HL-60 (cell line): ENCODE data around the gene REG3G.

Source experiments
- DNase-seq, 2 experiments: peaks; one replicate each; pipeline ENCODE4 v3.0.0-alpha.2; 2010 to 2020; ENCODE audit warnings: low read depth in 1 of 2, low spot score in 1 of 2
- H3K27ac ChIP-seq: fragments of 250-450 bp; sonication (Bioruptor Pico); replicated peaks from 2 replicates; pipeline ENCODE4 v1.5.1; 2020; ENCODE audit warnings: mild to moderate bottlenecking, moderate library complexity
- H3K27me3 ChIP-seq: fragments of 250-450 bp; sonication (Bioruptor Pico); 2 replicates; pipeline ENCODE4 v1.5.1; 2021; ENCODE audit warnings: mild to moderate bottlenecking, moderate library complexity; ENCODE audit not compliant: insufficient read depth, poor library complexity, severe bottlenecking
- H3K4me3 ChIP-seq: replicated peaks from 2 replicates; pipeline ENCODE4 v1.5.1; 2011; ENCODE audit warnings: mild to moderate bottlenecking, control low read depth, low read length; ENCODE audit not compliant: insufficient read depth
- CTCF ChIP-seq: IDR thresholded peaks from one replicate; pipeline ENCODE4 v1.5.1; 2011; ENCODE audit warnings: low read length, control low read depth, inconsistent platforms; ENCODE audit not compliant: insufficient read depth
- GABPA ChIP-seq: IDR thresholded peaks from 2 replicates; pipeline ENCODE4 v1.6.1; 2012; ENCODE audit warnings: low read depth
- POLR2AphosphoS5 ChIP-seq: IDR thresholded peaks from 2 replicates; pipeline ENCODE4 v1.6.1; 2012; ENCODE audit warnings: low read depth
- SPI1 ChIP-seq: IDR thresholded peaks from 2 replicates; pipeline ENCODE4 v1.6.1; 2012; ENCODE audit warnings: low read depth, mild to moderate bottlenecking, borderline replicate concordance
- TF ChIP-seq, protein P1 (sequence below): IDR thresholded peaks from 2 replicates; pipeline ENCODE4 v1.6.1; 2012; ENCODE audit warnings: low read depth; ENCODE audit not compliant: insufficient replicate concordance

REG3G gene

DNA sequence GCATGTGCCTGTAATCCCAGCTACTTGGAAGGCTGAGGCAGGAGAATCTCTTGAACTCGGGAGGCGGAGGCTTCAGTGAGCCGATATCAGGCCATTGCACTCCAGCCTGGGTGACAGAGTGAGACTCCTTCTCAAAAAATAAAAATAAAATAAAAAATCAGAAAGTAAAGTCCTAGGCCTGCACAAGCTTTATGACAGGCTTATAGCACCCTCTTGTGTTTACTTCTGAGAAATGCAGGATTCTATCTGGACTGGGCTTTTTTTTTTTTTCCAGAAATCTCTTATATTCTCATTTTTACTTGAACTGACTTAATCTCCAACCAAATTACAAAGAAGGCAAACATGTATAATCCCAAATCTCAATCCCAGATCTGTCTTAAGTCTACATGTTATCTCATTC, 26.1 kb upstream of the REG3G start:
- no peak overlapping the region for H3K4me3 ChIP-seq
- H3K27me3 ChIP-seq: peaks cover 6% of the 10 kb centered on the region
- no peak overlapping the region for H3K27ac ChIP-seq
- DNase-seq: no peak
- TF ChIP-seq, protein P1, sequence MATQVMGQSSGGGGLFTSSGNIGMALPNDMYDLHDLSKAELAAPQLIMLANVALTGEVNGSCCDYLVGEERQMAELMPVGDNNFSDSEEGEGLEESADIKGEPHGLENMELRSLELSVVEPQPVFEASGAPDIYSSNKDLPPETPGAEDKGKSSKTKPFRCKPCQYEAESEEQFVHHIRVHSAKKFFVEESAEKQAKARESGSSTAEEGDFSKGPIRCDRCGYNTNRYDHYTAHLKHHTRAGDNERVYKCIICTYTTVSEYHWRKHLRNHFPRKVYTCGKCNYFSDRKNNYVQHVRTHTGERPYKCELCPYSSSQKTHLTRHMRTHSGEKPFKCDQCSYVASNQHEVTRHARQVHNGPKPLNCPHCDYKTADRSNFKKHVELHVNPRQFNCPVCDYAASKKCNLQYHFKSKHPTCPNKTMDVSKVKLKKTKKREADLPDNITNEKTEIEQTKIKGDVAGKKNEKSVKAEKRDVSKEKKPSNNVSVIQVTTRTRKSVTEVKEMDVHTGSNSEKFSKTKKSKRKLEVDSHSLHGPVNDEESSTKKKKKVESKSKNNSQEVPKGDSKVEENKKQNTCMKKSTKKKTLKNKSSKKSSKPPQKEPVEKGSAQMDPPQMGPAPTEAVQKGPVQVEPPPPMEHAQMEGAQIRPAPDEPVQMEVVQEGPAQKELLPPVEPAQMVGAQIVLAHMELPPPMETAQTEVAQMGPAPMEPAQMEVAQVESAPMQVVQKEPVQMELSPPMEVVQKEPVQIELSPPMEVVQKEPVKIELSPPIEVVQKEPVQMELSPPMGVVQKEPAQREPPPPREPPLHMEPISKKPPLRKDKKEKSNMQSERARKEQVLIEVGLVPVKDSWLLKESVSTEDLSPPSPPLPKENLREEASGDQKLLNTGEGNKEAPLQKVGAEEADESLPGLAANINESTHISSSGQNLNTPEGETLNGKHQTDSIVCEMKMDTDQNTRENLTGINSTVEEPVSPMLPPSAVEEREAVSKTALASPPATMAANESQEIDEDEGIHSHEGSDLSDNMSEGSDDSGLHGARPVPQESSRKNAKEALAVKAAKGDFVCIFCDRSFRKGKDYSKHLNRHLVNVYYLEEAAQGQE: no peak
- TF ChIP-seq CTCF (peak; percentile 28), POLR2AphosphoS5 (no peak)

DNA sequence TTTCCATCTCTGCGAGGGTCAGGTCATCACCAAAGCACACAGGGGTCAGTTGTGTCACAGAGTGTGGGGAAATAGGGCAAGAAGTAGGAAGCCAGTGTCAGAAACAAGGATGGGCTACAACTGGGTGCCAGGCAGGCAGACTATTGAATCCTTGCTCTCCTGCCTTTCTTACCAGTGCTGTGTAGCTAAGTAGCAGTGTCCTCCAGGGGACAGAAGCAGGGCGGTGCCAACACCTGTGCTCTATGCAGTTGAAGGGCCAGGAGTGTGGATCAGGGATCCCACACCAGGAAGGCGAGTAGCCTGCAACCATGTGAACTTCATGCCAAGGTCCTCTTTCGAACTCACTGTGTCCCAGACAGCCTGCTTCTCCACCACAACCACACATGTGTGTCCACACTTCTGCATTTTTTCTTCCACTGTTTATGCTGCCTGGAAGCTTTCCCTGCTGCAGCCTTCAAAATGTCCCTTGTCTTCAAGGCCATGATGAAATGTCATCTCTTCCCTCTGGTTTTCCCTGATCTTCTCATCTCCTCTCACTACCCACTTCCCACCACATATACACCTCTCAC, 25.4 kb upstream of the REG3G start:
- Histone ChIP-seq H3K4me3 (no peak overlapping the region), H3K27ac (no peak overlapping the region), H3K27me3 (peaks cover 3% of the 10 kb centered on the region)
- peak in 1 of 2 experiments; percentile 32 for DNase-seq
- TF ChIP-seq CTCF (no peak), SPI1 (peak; percentile 77)

DNA sequence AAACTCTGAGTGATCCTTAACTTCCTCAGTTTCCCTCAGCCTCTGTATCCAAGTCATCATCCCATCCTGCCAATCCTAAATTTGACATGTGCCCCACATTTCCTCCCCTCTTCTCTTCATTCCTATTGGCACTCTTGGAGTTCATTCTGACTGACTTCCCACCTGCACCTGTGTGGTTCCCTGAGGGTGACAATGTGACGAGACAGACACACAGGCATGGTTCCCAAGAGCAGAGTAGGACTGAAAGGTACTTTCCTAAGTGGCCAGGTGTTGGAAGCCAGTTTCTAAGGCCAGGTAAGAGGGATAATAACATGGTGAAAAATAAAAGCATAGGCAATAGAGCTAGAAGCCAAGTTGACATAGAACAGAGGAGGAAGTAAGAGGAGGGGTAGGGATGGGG, 24.2 kb upstream of the REG3G start:
- H3K27me3 ChIP-seq: peaks cover 2% of the 10 kb centered on the region
- DNase-seq: no peak
- TF ChIP-seq, protein P1: no peak
- no peak overlapping the region for H3K27ac ChIP-seq
- no peak overlapping the region for H3K4me3 ChIP-seq

GRCh38 chr2:79004680-79005079, 20.8 kb upstream of the REG3G start:
- no peak for DNase-seq
- Histone ChIP-seq H3K4me3 (no peak overlapping the region), H3K27me3 (no peaks in the 10 kb centered on the region), H3K27ac (no peak overlapping the region)
- TF ChIP-seq GABPA: no peak

- H3K27ac ChIP-seq: no peak overlapping the region
- no peak for DNase-seq
- H3K4me3 ChIP-seq: no peak overlapping the region
- TF ChIP-seq, protein P1: no peak
- TF ChIP-seq POLR2AphosphoS5 (no peak), SPI1 (no peak), GABPA (no peak), CTCF (no peak)
- no peaks in the 10 kb centered on the region for H3K27me3 ChIP-seq
Measured at GRCh38 chr2:79005216-79005615, 20.3 kb upstream of the REG3G start.
